HEK293 (cell line): Measurements from ENCODE around the gene SRBD1.

Experiments
- CTCF ChIP-seq: fragments of 450-650 bp; formaldehyde crosslinking; IDR thresholded peaks from 2 replicates; pipeline ENCODE4 v1.5.1; 2016; ENCODE audit warnings: missing biosample characterization, missing genetic modification characterization
- KLF9 ChIP-seq: fragments of 450-650 bp; formaldehyde crosslinking; IDR thresholded peaks from 2 replicates; pipeline ENCODE4 v1.5.1; 2016; ENCODE audit warnings: missing biosample characterization, missing genetic modification characterization, low read depth
- RBAK ChIP-seq: fragments of 450-650 bp; formaldehyde crosslinking; IDR thresholded peaks from 2 replicates; pipeline ENCODE4 v1.5.1; 2016; ENCODE audit warnings: missing biosample characterization, missing genetic modification characterization
- ZNF530 ChIP-seq: fragments of 450-650 bp; formaldehyde crosslinking; IDR thresholded peaks from 2 replicates; pipeline ENCODE4 v1.5.1; 2016; ENCODE audit warnings: low read depth, missing biosample characterization, missing genetic modification characterization

DNA sequence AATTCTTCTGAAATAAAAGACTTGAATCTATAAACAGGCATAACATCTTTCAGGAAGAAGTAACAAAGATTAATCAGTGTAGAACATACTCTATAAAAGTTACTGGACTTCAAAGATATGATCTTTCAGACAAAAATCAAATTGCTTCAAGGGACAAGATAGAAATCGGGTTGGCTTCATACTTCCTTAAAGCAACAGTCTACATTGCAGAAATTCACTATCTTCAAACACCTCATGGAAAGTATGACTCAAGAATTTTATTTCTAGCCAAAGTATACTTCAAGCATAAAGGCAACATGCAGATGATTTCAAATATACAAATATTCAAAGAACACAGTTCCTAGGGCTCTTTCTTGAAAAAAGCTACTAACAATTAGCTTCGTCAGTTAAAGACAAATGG is 240.7 kb downstream of the SRBD1 start:
- no peak for TF ChIP-seq CTCF (tag by site-specific recombination)
- no peak for TF ChIP-seq ZNF530 (tag by site-specific recombination)
- TF ChIP-seq KLF9 (tag by site-specific recombination): no peak
- TF ChIP-seq RBAK (tag by site-specific recombination): no peak
